ENCODE data around the gene IFIT3. TPM values are rescaled to one million over a fixed set of nuclear protein-coding genes. Genes with fewer than 3 reads are reported as not detected.

IFIT3 gene
- total RNA-seq, 2 experiments from 2014 or later = 0.17 to 0.35 TPM

GRCh38 chr10:89304446-89304845 lies 23.4 kb upstream of the IFIT3 start:
- no peaks in the 10 kb centered on the region for H3K36me3 ChIP-seq (ENCODE audit: insufficient read depth, low read length)
- no peaks in the 10 kb centered on the region for H4K20me1 ChIP-seq (ENCODE audit: insufficient read depth, low read length)
- CTCF ChIA-PET (ENCODE audit: unreplicated experiment) = no interaction called here
- TF ChIP-seq EZH2phosphoT487 (IDR thresholded peaks at IDR 0.05; ENCODE audit: borderline replicate concordance, low read depth, low read length) (no peak), CTCF (conservative IDR thresholded peaks at IDR 0.05; ENCODE audit: low read length) (no peak)
- no peaks in the 10 kb centered on the region for H3K9me2 ChIP-seq (ENCODE audit: insufficient read depth, low read length)
- no TSS peak for BruUV-seq (replicated peaks)
- H3K4me1 ChIP-seq (ENCODE audit: insufficient read depth, low read length, poor library complexity, severe bottlenecking) = peaks cover 17% of the 10 kb centered on the region
- H3K4me2 ChIP-seq (ENCODE audit: low read length) = no peak overlapping the region
- no peaks in the 10 kb centered on the region for H3K79me2 ChIP-seq (ENCODE audit: insufficient read depth, low read depth, low read length)
- no peak overlapping the region for H3K4me3 ChIP-seq (ENCODE audit: low read depth, low read length, poor library complexity, severe bottlenecking)
- H3K27ac ChIP-seq (ENCODE audit: low read depth, low read length, poor library complexity, severe bottlenecking) = no peak overlapping the region
- no peak overlapping the region for H2AFZ ChIP-seq (ENCODE audit: low read length)
- no peak for DNase-seq (ENCODE audit: low spot score)
- POLR2A ChIA-PET = interaction anchor here (0.8 to 1.3 kb wide), 2 partner anchors 19 to 65 kb away, joined by 3 read pairs; no protein-coding TSS in a partner anchor
- no peaks in the 10 kb centered on the region; the same call in 1 of the 2 replicates for H3K9me3 ChIP-seq (ENCODE audit: low read length)
- intact Hi-C loops (cut with micrococcal nuclease; ENCODE audit: unreplicated experiment) = no loop called here

GRCh38 chr10:89304925-89305324 lies 22.9 kb upstream of the IFIT3 start:
- intact Hi-C loops (cut with micrococcal nuclease; ENCODE audit: unreplicated experiment) = no loop called here
- H3K27ac ChIP-seq (ENCODE audit: low read depth, low read length, poor library complexity, severe bottlenecking) = no peak overlapping the region
- no peaks in the 10 kb centered on the region for H3K36me3 ChIP-seq (ENCODE audit: insufficient read depth, low read length)
- ChIA-PET CTCF (ENCODE audit: unreplicated experiment) (no interaction called here), POLR2A (interaction anchor here (0.8 to 1.3 kb wide), 2 partner anchors 19 to 64 kb away, joined by 3 read pairs; no protein-coding TSS in a partner anchor)
- BruUV-seq (replicated peaks) = no TSS peak
- no peaks in the 10 kb centered on the region for H3K9me2 ChIP-seq (ENCODE audit: insufficient read depth, low read length)
- no peak for TF ChIP-seq CTCF (conservative IDR thresholded peaks at IDR 0.05; ENCODE audit: low read length)
- TF ChIP-seq EZH2phosphoT487 (IDR thresholded peaks at IDR 0.05; ENCODE audit: borderline replicate concordance, low read depth, low read length) = no peak
- H3K4me3 ChIP-seq (ENCODE audit: low read depth, low read length, poor library complexity, severe bottlenecking) = no peak overlapping the region
- H4K20me1 ChIP-seq (ENCODE audit: insufficient read depth, low read length) = no peaks in the 10 kb centered on the region
- H3K79me2 ChIP-seq (ENCODE audit: insufficient read depth, low read depth, low read length) = no peaks in the 10 kb centered on the region
- H3K4me1 ChIP-seq (ENCODE audit: insufficient read depth, low read length, poor library complexity, severe bottlenecking) = peaks cover 17% of the 10 kb centered on the region
- H3K4me2 ChIP-seq (ENCODE audit: low read length) = no peak overlapping the region
- H2AFZ ChIP-seq (ENCODE audit: low read length) = no peak overlapping the region
- DNase-seq (ENCODE audit: low spot score) = no peak
- H3K9me3 ChIP-seq (ENCODE audit: low read length) = no peaks in the 10 kb centered on the region

GRCh38 chr10:89305766-89306433 lies 21.9 kb upstream of the IFIT3 start:
- POLR2A ChIA-PET = no interaction called here
- no TSS peak for BruUV-seq (replicated peaks)
- intact Hi-C loops (cut with micrococcal nuclease; ENCODE audit: unreplicated experiment) = no loop called here

More at GRCh38 chr10:89305766-89306433, 21.9 kb upstream of the IFIT3 start:
- CTCF ChIA-PET (ENCODE audit: unreplicated experiment) = no interaction called here
- no peak overlapping the region for H3K4me3 ChIP-seq (ENCODE audit: low read depth, low read length, poor library complexity, severe bottlenecking)
- H3K27ac ChIP-seq (ENCODE audit: low read depth, low read length, poor library complexity, severe bottlenecking) = no peak overlapping the region
- H3K4me1 ChIP-seq (ENCODE audit: insufficient read depth, low read length, poor library complexity, severe bottlenecking) = peaks cover 17% of the 10 kb centered on the region
- TF ChIP-seq CTCF (conservative IDR thresholded peaks at IDR 0.05; ENCODE audit: low read length) (no peak), EZH2phosphoT487 (IDR thresholded peaks at IDR 0.05; ENCODE audit: borderline replicate concordance, low read depth, low read length) (no peak)
- no peaks in the 10 kb centered on the region for H3K79me2 ChIP-seq (ENCODE audit: insufficient read depth, low read depth, low read length)
- no peak overlapping the region for H2AFZ ChIP-seq (ENCODE audit: low read length)
- DNase-seq (ENCODE audit: low spot score) = no peak
- no peaks in the 10 kb centered on the region for H3K36me3 ChIP-seq (ENCODE audit: insufficient read depth, low read length)
- H3K9me2 ChIP-seq (ENCODE audit: insufficient read depth, low read length) = no peaks in the 10 kb centered on the region
- no peaks in the 10 kb centered on the region for H3K9me3 ChIP-seq (ENCODE audit: low read length)
- no peaks in the 10 kb centered on the region for H4K20me1 ChIP-seq (ENCODE audit: insufficient read depth, low read length)
- no peak overlapping the region for H3K4me2 ChIP-seq (ENCODE audit: low read length)
